SK-N-SH treated with all-trans-retinoic acid at 6 μM for 48 hours (cell line): ENCODE results near the gene KIF3B.

Experiments used
- ARNTL ChIP-seq: fragments of 450-650 bp; formaldehyde crosslinking; IDR thresholded peaks from 2 replicates; pipeline ENCODE4 v1.5.0; 2020; ENCODE audit warnings: low read depth, mild to moderate bottlenecking, moderate library complexity, borderline replicate concordance
- ISL1 ChIP-seq: fragments of 250-450 bp; sonication (Bioruptor Pico); IDR thresholded peaks from 2 replicates; pipeline ENCODE4 v2.1.2; 2022; ENCODE audit warnings: mild to moderate bottlenecking, moderate library complexity
- PATZ1 ChIP-seq: fragments of 250-450 bp; sonication (Bioruptor Pico); IDR thresholded peaks from 2 replicates; pipeline ENCODE4 v1.8.0; 2020; ENCODE audit warnings: mild to moderate bottlenecking, moderate library complexity, borderline replicate concordance
- PPARA ChIP-seq: fragments of 250-450 bp; sonication (Bioruptor Pico); IDR thresholded peaks from 2 replicates; pipeline ENCODE4 v1.5.0; 2020; ENCODE audit warnings: mild to moderate bottlenecking, borderline replicate concordance
- ZC3H10 ChIP-seq: fragments of 250-450 bp; sonication (Bioruptor Pico); IDR thresholded peaks from 2 replicates; pipeline ENCODE4 v1.5.1; 2021; ENCODE audit warnings: mild to moderate bottlenecking, moderate library complexity
- ZFP3 ChIP-seq: fragments of 250-450 bp; sonication (Bioruptor Pico); IDR thresholded peaks from 2 replicates; pipeline ENCODE4 v1.5.0; 2020; ENCODE audit warnings: mild to moderate bottlenecking, moderate library complexity
- ZFP30 ChIP-seq: fragments of 450-650 bp; formaldehyde crosslinking; IDR thresholded peaks from 2 replicates; pipeline ENCODE4 v1.5.0; 2022; ENCODE audit warnings: mild to moderate bottlenecking, moderate library complexity
- ZNF8 ChIP-seq: fragments of 450-650 bp; formaldehyde crosslinking; IDR thresholded peaks from 2 replicates; pipeline ENCODE4 v1.5.0; 2020; ENCODE audit warnings: mild to moderate bottlenecking, moderate library complexity

DNA sequence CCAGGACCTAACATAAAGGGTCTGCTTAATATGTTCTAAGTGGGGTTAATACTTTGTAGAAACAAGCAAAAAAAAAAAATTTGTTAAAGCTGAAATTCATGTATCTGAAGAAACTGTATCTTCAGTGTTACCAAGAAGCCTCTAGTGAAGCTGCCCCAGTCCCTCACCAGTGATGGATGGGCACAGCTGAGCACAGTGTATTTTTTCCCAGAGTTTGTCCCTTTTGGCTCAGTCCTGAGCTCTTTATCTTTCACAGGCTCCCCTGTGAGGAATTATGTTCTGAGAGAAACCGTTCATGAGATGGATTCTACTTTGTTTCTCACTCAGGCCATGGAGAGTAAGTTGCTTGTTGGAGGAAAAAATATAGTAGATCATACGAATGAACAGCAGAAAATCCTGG, 38.4 kb downstream of the KIF3B start:
- TF ChIP-seq ISL1 (CRISPR knock-in tag) (no peak), PPARA (CRISPR knock-in tag) (no peak), ZFP3 (CRISPR knock-in tag) (no peak), PATZ1 (CRISPR knock-in tag) (no peak), ZC3H10 (no peak), ZFP30 (CRISPR knock-in tag) (no peak), ARNTL (CRISPR knock-in tag) (no peak), ZNF8 (CRISPR knock-in tag) (no peak)
